Measurements from ENCODE around the gene MED15. TPM values are rescaled to one million over a fixed set of nuclear protein-coding genes. Genes with fewer than 3 reads are reported as not detected.

Gene MED15
- total and polyA plus RNA-seq, 2 of the 8 experiments (the other 6 are each of a cell fraction or from before 2014, with no cell fraction given) = 28.3 to 57.1 TPM

DNA sequence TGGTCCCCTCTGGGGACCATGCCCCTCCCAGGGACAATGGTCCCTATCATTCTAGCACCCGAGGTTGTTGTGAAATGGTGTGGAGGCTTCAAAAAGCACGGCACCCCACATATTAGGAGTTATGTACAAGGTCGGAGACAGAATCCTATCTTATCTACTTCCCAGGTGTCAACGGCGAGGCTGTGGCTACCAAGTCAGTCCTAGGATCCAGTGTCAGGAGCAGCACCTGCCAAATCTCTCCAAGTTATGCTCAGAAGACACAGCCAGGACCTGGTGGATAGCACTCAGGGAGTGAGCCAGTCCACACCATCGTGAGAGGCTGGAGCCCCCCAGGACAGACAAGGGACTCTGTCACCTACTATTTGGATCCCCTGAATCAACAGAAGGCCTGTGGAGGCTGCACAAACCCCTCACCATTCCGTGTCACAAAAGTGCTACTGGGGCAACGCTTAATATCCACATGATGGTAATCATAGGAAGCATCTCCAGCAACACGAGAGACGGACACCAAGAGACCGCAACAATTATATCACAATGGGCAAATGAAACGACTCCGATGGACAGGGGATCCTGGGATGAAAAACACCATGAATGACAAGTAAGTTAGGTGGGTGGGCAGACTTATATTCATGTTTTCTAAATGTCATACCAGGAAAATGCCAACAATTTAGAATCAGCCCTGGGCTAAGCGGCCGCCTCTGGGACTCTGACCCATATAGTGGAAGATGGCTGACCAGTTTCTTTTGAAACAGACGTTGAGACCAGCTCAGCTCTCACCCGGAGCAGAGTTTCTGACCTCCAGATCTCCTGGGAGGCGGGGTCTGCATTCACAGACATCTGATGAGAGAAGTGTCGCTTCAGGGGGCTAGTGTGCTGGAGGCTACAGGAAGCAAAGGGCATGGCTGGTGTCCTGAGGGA, 108.4 kb downstream of the MED15 start:
- Histone ChIP-seq H3K27me3 (replicated peaks in 1 of 4; ENCODE audit: control insufficient read depth in 3 of 4, extremely low read depth in 1 of 4, insufficient read depth in 3 of 4, low read length in 3 of 4) (no peaks in the 10 kb centered on the region), H2BK120ac (replicated peaks; ENCODE audit: low read depth, low read length) (no peak overlapping the region), H3K27ac (ENCODE audit: low read depth, low read length) (no peak overlapping the region), H3K4ac (replicated peaks; ENCODE audit: insufficient read length, low read depth, low read length) (no peak overlapping the region), H3K4me2 (ENCODE audit: insufficient read depth in 1 of 2, low read depth in 2 of 2, low read length in 2 of 2) (no peak overlapping the region), H2AFZ (ENCODE audit: low read length) (no peak overlapping the region), H3K4me1 (replicated peaks in 1 of 4; ENCODE audit: control insufficient read depth in 3 of 4, insufficient read depth in 4 of 4, low read length in 3 of 4) (no peaks in the 10 kb centered on the region), H4K8ac (ENCODE audit: extremely low read depth, insufficient read depth, low read length) (peak overlapping the region; percentile 25; the same call in 1 of the 2 replicates), H4K91ac (replicated peaks; ENCODE audit: insufficient read length, low read length) (no peak overlapping the region), H3K14ac (ENCODE audit: insufficient read length) (no peak overlapping the region), H3K23ac (ENCODE audit: insufficient read length) (no peak overlapping the region), H4K20me1 (replicated peaks in 1 of 2; ENCODE audit: control insufficient read depth in 1 of 2, insufficient read depth in 2 of 2, low read length in 2 of 2) (no peaks in the 10 kb centered on the region), H3K23me2 (ENCODE audit: low read depth, low read length) (no peaks in the 10 kb centered on the region), H2BK12ac (ENCODE audit: low read depth, low read length) (no peak overlapping the region), H2BK20ac (ENCODE audit: low read length) (no peak overlapping the region), H3K9me3 (ENCODE audit: insufficient read depth in 2 of 2, low read depth in 1 of 2, low read length in 1 of 2) (no peaks in the 10 kb centered on the region), H2AK5ac (ENCODE audit: low read depth, low read length) (no peak overlapping the region), H3K79me1 (ENCODE audit: low read depth, low read length) (no peaks in the 10 kb centered on the region), H3K9ac (replicated peaks in 1 of 4; ENCODE audit: extremely low read depth in 1 of 4, low read depth in 3 of 4, low read length in 3 of 4) (no peak overlapping the region), H3K56ac (replicated peaks; ENCODE audit: insufficient read length, low read depth, low read length) (no peak overlapping the region), H3K18ac (ENCODE audit: extremely low read depth, low read length) (no peak overlapping the region), H3K4me3 (ENCODE audit: extremely low read depth in 1 of 4, insufficient read depth in 2 of 4, low read depth in 3 of 4, low read length in 4 of 4) (no peak overlapping the region), H2BK5ac (ENCODE audit: low read depth, low read length) (no peak overlapping the region), H3K79me2 (ENCODE audit: control insufficient read depth in 1 of 2, insufficient read depth in 2 of 2, low read length in 2 of 2) (no peaks in the 10 kb centered on the region), H4K5ac (ENCODE audit: insufficient read length, low read depth, low read length) (no peak overlapping the region), H2BK15ac (ENCODE audit: low read length) (no peak overlapping the region), H3K36me3 (ENCODE audit: control insufficient read depth in 2 of 4, insufficient read depth in 4 of 4, low read length in 3 of 4) (no peaks in the 10 kb centered on the region)
- CTCF ChIA-PET (ENCODE audit: partially characterized antibody) = interaction anchor here (0.8 to 1.5 kb wide), 2 partner anchors 10 to 47 kb away, joined by 3 to 6 read pairs; no protein-coding TSS in a partner anchor
- DNase-seq (ENCODE audit: low read depth in 1 of 2, low spot score in 2 of 2) (no peak), FAIRE-seq (no peak)
- WGBS, 2 experiments (ENCODE audit: extremely low coverage in 1 of 2, insufficient coverage in 1 of 2, insufficient read length in 1 of 2, insufficient replicate concordance in 2 of 2, low coverage in 1 of 2, low lambda C conversion rate in 2 of 2, missing lambda C conversion rate in 1 of 2) = 83% methylated on average over 19 of the region's 19 CpGs; no CpG with 5 or more reads in 1 of the 2 experiments
- POLR2A ChIA-PET (ENCODE audit: partially characterized antibody) = no interaction called here
- TF ChIP-seq CTBP2 (IDR thresholded peaks at IDR 0.05; ENCODE audit: borderline replicate concordance, insufficient read depth, insufficient read length, low read length) = no peak
- no peak for TF ChIP-seq SIX5 (IDR thresholded peaks at IDR 0.05; ENCODE audit: low read depth, low read length)
- TF ChIP-seq EZH2 (IDR thresholded peaks at IDR 0.05; ENCODE audit: low read depth, low read length, severe bottlenecking) = no peak
- no peak for TF ChIP-seq NRF1 (IDR thresholded peaks at IDR 0.05; ENCODE audit: low read depth, low read length)
- TF ChIP-seq POLR2A (IDR thresholded peaks at IDR 0.05; ENCODE audit: control extremely low read depth in 1 of 2, low read depth in 2 of 2, low read length in 2 of 2) = no peak
- TF ChIP-seq SAP30 (IDR thresholded peaks at IDR 0.05; ENCODE audit: insufficient read depth, insufficient replicate concordance, low read length) = no peak
- TF ChIP-seq SP1 (IDR thresholded peaks at IDR 0.05; ENCODE audit: low read depth, low read length) = no peak
- TF ChIP-seq KDM1A (IDR thresholded peaks at IDR 0.05; ENCODE audit: borderline replicate concordance, low read length) = no peak
- no peak for TF ChIP-seq RAD21 (IDR thresholded peaks at IDR 0.05 in 1 of 2, conservative IDR thresholded peaks at IDR 0.05 in 1 of 2; ENCODE audit: low read depth in 2 of 2, low read length in 2 of 2)
- TF ChIP-seq MAFK (IDR thresholded peaks at IDR 0.05; ENCODE audit: low read depth, low read length) = no peak

Measured in H1 (cell line).